GM10266 (cell line): ENCODE results near the gene CARHSP1.
"Not testable (repeated sequence)": the region's sequence is repeated elsewhere in the genome, so short reads cannot be mapped to it uniquely, and the experiment has no call there.

Source experiments
- DNase-seq: peaks from one replicate; pipeline ENCODE4 v3.0.0; 2012; ENCODE audit errors: extremely low spot score
- TF ChIP-seq, protein P1 (sequence below): IDR thresholded peaks from 2 replicates; pipeline ENCODE4 v1.5.1; 2012; ENCODE audit warnings: mild to moderate bottlenecking, low read depth; ENCODE audit not compliant: control insufficient read depth, insufficient read depth; ENCODE audit errors: missing control alignments

CARHSP1 gene

DNA sequence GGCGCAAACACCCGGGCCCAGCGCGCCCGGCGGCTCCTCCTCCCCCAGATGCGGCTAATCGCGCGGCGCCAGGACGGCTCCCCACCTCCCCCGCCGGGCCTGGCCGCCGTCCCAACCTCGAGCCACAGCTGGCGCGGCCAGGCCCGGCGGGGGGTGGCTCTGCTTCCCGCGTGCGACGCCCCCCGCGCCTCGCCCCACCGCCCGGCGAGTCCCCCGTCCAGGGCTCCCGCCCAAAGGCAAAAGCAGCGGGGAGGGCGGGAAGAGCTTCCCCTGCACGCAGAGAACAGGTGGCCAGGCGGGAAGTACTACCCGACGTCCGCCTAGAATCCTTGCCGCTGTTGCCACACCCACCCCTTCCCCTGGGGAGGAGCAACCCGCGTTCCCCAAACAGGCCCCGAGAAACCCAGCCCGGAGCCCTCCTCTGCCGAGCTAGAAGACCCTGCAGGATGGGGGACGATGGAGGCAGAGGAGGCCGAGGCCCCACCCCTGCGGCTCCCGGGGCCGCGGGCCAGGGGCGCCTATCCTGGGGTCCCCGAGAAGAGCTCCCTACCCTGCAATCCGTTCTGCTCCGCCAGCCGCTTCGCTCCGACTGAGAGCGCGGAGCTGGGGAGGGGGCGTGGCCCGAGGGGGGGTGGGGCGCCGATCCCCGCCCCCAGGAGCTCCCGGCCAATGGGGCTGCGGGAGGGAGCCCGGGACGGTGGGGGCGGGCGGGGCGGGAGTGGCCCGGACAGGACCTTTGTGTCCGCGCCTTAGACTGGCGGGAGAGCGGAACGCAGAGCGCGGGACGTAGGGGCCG lies at the start of gene CARHSP1:
Gene CARHSP1 (minus strand): TSS at position 591 of the 796 bp plus-strand sequence. CDS start 9,678 bp downstream, outside the sequence.
- DNase-seq, result peak; percentile 99
- TF ChIP-seq, protein P1, sequence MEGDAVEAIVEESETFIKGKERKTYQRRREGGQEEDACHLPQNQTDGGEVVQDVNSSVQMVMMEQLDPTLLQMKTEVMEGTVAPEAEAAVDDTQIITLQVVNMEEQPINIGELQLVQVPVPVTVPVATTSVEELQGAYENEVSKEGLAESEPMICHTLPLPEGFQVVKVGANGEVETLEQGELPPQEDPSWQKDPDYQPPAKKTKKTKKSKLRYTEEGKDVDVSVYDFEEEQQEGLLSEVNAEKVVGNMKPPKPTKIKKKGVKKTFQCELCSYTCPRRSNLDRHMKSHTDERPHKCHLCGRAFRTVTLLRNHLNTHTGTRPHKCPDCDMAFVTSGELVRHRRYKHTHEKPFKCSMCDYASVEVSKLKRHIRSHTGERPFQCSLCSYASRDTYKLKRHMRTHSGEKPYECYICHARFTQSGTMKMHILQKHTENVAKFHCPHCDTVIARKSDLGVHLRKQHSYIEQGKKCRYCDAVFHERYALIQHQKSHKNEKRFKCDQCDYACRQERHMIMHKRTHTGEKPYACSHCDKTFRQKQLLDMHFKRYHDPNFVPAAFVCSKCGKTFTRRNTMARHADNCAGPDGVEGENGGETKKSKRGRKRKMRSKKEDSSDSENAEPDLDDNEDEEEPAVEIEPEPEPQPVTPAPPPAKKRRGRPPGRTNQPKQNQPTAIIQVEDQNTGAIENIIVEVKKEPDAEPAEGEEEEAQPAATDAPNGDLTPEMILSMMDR, result no peak

DNA sequence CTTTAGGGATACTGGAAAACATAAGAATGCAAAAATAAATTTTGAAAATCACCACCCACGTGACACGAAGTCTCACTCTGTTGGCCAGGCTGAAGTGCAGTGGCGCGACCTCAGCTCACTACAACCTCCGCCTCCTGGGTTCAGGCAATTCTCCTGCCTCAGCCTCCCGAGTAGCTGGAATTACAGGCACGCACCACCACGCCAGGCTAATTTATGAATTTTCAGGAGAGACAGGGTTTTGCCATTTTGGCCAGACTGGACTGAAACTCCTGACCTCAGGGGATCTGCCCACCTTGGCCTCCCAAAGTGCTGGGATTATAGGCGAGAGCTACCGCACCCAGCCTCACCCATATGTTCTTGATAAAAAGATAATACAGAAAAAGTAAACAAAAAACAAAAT lies 48.5 kb upstream of the CARHSP1 start:
- not testable (repeated sequence) for DNase-seq

DNA sequence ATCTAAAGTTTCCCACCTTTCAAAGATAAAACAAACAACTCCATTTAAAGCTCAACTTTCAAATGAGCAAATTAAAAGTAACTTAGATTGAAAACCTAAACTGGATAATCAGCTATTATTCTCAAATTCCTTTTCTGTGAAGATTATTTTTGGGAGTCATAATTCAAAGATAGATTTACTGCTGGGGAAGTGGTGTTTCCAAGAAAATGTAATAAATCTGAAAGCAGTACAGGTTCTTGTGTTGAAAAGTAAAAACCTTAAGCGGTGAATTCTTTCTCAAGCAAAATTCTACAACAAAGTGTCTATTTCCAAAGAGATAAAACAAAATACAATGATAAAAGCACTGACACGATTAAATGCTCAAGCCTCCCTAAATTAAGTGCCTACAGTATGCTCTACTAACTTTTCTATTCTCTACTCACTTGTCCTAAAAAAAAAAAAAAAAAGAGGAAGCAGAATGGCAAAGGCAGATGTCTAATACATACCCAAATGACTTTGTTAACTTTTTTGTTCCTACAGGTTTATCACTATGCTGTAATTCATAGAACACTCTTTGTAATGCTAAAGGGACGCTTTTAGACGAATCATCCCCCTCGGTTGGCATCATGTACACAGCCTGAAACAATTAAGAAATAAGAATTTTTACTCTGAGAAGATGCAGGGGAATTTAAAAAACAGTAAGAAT lies 47.9 kb upstream of the CARHSP1 start:
- TF ChIP-seq, protein P1, result no peak
- no peak for DNase-seq

DNA sequence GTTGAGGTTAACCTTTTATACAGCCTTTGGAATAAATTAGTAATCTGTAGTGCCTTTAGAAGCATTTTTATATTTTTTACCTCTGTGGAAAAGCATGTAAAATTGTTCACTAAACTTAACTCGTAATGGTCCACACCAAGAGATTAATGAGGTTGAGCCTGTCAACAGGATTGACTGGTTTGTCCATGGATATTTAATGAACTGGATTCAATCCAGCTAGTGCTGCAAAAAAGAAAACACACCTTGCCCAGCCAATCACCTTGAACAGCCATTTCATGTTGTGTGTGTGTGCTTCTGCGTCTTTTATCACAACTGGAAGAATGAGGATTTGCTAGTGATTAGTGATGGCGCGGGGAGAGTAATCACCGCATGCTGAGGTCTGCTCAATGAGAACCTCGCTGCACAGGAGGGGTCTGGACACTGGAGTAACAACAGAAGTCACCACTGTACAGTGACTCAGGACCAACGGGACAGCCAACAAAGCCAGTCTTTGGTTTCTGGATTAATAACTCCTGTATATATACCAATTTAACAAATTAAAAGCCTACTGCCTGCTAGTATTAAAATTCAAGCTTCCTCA lies 47.0 kb upstream of the CARHSP1 start:
- DNase-seq, result no peak
- TF ChIP-seq, protein P1, result no peak

DNA sequence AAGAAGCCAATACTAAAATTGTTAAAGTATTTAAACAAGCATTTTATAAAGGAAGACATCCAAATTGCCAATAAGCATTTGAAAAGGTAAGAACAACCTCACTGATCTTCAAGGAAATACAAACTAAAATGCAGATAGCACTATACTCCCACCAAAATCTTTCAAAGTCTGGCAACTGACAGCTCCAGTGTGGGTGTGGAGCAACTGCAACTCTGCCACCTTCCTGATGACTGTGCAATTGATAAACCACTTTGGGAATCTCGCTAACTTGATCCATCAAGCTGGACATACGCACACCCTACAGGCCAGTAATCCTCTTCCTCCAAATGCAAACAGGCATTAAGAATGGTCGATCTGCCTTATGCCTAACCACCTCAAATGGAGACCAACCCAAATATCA lies 45.3 kb upstream of the CARHSP1 start:
- TF ChIP-seq, protein P1, result no peak

DNA sequence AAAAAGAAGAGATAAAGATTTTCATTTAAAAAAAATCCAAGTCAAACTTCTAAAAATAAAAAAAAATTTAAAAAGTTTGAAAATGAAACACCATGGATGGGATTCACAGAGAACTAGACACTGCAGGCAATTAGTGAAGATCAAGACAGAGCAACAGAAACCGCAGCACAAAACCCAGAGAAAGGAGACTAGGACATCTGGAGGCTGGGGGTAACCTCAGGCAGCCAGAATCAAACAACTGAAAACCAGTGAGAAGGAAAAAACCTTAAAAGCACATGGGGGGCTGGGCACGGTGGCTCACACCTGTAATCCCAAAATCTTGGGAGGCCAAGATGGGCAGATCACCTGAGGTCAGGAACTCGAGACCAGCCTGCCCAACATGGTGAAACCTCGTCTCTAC lies 44.0 kb upstream of the CARHSP1 start:
- TF ChIP-seq, protein P1, result no peak
- no peak for DNase-seq

More for the DNA sequence above, 45.3 kb upstream of the CARHSP1 start:
- no peak for DNase-seq

DNA sequence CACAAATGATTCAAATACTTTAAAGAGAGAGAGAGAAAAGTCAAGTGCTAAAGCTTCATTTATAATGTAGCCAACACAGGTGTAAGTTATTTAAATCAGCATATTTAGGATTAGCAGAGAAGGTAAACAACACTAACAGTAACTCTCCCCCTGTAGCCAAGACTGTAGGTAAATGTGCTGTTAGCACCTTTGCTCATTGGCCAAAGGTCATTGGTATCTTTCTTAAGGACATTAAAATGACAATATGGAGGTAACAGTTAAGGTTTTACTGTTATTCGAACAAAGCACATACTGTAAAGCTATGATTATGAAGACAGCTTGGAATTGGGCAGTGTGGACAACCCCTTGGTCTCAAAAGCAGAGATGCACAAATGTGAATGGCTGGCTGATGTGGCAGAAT lies 42.0 kb upstream of the CARHSP1 start:
- no peak for DNase-seq
- TF ChIP-seq, protein P1, result no peak
